Right ventricle myocardium inferior (tissue), 1 donor: Measurements from ENCODE around the gene CD84. TPM values are rescaled to one million over a fixed set of nuclear protein-coding genes. Genes with fewer than 3 reads are reported as not detected.
"Not testable (repeated sequence)": the region's sequence is repeated elsewhere in the genome, so short reads cannot be mapped to it uniquely, and the experiment has no call there.

ENCODE experiments used
- ATAC-seq: fragments of 200-7000 bp; cut with Tn5 transposase; one replicate; pipeline ENCODE4 v1.9.1; 2020; ENCODE audit warnings: mild to moderate bottlenecking, moderate library complexity
- DNase-seq: peaks from one replicate; pipeline ENCODE4 v3.0.0; 2021; ENCODE audit errors: missing footprints
- intact Hi-C: fragments of 100-400 bp; cut with DNase I; formaldehyde crosslinking; loops from one replicate; pipeline ENCODE4 v1.11.0; 2022
- total RNA-seq: library from RNA; stranded (reverse); fragmentation: NEBNext Ultra II Directional; extraction: Animal tissue kit (Norgen Biotek cat#: 25700); gene quantifications from one replicate; pipeline ENCODE4 v1.2.1, GENCODE V29; 2021
- donor health status: DM: no; HTN: yes; CAD: no; lungs with severe emphysema.

The CD84 gene
- total RNA-seq, 1 donor from 2014 or later, result 3.4 TPM

DNA sequence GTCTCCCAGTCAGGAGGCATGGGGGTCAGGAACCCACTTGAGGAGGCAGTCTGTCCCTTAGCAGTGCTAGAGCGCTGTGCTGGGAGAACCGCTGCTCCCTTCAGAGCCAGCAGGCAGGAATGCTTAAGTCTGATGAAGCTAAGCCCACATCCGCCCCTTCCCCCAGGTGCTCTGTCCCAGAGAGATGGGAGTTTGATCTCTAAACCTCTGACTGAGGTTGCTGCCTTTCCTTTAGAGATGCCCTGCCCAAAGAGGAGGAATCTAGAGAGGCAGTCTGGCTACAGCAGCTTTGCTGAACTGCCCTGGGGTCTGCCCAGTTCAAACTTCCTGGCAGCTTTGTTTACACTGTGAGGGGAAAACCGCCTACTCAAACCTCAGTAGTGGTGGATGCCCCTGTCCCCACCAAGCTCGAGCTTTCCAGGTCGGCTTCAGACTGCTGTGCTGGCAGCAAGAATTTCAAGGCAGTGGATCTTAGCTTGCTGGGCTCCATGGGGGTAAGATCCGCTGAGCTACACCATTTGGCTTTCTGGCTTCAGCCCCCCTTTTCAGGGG lies 49.8 kb downstream of the CD84 start:
- DNase-seq, intact Hi-C loops, ATAC-seq: not testable (repeated sequence)

DNA sequence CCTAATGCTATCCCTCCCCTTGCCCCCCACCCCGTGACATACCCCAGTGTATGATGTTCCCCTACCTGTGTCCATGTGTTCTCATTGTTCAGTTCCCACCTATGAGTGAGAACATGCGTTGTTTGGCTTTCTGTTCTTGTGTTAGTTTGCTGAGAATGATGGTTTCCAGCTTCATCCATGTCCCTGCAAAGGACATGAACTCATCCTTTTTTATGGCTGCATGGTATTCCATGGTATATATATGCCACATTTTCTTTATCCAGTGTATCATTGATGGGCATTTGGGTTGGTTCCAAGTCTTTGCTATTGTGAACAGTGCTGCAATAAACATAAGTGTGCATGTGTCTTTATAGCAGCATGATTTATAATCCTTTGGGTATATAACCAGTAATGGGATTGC lies 55.5 kb downstream of the CD84 start:
- intact Hi-C loops, DNase-seq, ATAC-seq: not testable (repeated sequence)

DNA sequence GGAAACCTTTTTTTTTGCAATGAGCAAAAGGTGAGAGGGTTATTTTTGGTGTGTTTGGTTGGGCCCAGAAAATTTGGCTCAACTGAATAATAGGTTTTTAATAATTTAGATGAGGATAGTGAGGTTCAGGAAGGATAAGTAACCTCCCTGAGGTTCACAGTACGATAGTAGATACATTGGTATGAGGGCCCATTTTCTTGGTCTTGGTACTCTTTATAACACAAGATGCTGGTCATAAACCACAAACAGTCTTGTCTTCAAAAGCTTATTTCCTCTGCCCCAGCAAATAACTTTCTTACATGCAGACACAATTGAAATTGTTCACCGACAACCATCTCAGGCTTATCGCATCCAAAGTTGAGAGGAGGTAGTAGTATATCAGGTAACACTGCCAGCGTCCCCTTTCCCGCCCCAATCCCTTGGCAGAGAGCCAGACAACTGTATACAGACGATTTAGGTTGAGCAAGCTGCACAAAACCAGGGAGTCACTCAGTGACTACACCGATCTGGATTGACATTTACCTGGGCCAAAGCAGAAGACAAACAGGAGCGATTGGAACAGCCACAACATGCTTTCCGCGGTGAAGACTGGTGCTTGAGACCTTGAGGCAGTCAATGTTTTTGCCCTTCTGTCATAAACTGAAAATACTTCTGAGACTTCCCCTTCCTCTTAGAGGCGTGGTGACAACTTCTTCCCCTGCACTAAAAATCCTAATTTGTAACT lies 56.5 kb downstream of the CD84 start, which contains the start of gene SLAMF6:
SLAMF6 (minus strand) TSS at position 634 of the 724 bp plus-strand sequence; CDS start at position 571, 63 bp downstream.
- intact Hi-C loops, result no loop called here
- no peak for ATAC-seq
- DNase-seq, result peak; percentile 65

DNA sequence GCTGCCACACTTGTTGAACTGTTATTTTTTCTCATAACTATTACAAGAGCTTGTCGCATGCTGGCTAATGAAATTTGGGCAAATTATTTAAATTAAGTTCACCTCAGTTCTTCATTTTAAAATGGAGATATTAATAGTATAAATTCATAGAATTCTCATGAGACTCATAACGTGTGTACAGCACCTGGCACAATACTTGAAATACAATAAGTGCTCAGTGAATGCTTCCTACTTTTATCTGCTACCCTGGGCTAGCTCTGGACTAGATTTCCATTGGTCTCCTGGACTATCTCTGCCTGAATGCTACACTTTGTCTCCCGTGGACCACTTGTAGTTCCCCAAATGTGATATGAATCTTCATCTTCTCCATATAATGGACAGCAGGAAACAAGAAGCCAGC lies 57.2 kb downstream of the CD84 start:
- ATAC-seq (no peak), DNase-seq (no peak)
- intact Hi-C loops, result no loop called here

DNA sequence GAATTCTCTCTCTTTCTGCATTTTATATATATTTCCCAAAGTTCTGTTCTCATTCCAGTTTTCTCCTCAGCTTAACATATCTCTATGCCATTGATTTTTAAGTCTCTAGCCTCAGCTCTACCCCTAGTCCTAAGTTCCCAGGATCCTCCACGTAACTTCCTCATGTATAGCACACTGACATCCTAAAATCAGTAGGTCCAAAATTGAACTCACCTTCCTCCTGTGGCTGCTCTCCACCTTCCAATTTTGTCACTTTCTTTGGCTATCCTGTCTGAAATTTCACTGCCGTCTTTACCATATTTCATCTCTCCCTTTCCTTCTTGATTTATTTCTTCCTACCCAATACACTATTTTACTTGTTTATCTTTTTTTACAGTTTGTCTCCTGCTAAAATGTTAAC lies 57.7 kb downstream of the CD84 start:
- DNase-seq, result no peak
- intact Hi-C loops, result no loop called here

GRCh38 chr1:160520999-160521398 lies 58.3 kb downstream of the CD84 start:
- intact Hi-C loops, result no loop called here
- DNase-seq (no peak), ATAC-seq (no peak)

More for the DNA sequence above, 57.7 kb downstream of the CD84 start:
- ATAC-seq, result no peak

DNA sequence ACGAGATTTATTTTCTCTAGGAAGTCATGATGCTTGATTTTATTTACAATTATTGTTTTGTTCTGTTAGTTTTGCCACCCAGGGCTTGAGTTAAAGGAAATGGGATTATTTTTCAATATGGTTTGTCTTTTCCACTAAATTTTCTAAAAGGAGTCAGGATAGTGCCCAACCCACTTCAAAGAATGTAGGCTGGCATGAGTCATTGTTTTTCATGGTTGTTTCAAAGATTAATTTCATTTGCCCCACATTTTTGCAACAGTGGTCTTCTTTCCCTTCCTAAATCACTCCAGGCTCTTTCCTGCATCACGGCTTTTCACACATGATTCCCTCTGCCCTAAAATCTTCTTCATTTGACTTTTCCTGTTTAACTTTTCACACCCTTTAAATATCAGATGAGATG lies 58.7 kb downstream of the CD84 start:
- DNase-seq (no peak), ATAC-seq (no peak)
- intact Hi-C loops, result no loop called here

- ATAC-seq (no peak), DNase-seq (no peak)
- intact Hi-C loops, result no loop called here
These were observed 59.5 kb downstream of the CD84 start for GRCh38 chr1:160519642-160520435.

DNA sequence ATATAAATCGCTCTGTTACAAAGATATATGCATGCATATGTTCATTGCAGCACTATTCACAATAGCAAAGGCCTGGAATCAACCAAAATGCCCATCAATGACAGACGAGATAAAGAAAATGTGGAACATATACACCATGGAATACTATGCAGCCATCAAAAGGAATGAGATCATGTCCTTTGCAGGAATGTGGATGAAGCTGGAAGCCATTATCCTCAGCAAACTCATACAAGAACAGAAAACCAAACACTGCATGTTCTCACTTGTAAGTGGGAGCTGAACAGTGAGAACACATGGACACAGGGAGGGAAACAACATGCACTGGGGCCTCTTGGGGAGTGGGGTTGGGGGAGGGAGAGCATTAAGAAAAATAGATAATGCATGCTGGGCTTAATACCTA lies 61.8 kb downstream of the CD84 start:
- intact Hi-C loops, ATAC-seq, DNase-seq: not testable (repeated sequence)

DNA sequence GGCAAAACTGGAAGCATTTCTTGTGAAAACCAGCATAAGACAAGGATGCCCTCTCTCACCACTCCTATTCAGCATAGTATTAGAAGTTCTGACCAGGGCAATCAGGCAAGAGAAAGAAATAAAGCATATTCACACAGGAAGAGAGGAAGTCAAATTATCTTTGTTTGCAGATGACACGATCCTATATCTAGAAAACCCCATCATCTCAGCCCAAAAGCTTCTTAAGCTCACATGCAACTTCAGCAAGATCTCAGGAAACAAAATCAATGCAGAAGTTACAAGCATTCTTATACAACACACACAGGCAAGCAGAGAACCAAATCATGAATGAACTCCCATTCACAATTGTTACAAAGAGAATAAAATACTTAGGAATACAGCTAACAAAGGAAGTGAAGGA lies 63.4 kb downstream of the CD84 start:
- intact Hi-C loops, ATAC-seq, DNase-seq: not testable (repeated sequence)

DNA sequence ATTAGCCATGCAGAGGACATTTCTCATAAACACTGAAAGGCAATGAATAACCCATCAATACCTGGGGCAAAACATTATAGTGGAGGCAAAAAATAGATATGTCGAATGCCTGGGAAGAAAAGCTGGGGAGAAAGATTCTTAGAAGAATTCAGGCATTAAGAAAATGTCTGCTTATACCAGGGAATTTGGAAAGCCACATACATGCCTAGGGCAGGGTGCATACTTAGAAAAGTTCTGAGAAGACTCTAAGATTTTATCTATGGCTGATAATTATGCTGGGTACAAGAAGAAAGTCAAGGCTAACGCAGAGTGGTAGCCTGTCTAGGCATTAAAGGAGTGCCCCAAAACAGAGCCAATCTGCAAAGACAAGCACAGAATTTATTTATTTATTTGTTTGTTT lies 74.6 kb downstream of the CD84 start:
- intact Hi-C loops, result no loop called here
- ATAC-seq (no peak), DNase-seq (no peak)

GRCh38 chr1:160503087-160503486 lies 76.2 kb downstream of the CD84 start:
- ATAC-seq, result no peak
- DNase-seq, result no peak
- intact Hi-C loops, result no loop called here

DNA sequence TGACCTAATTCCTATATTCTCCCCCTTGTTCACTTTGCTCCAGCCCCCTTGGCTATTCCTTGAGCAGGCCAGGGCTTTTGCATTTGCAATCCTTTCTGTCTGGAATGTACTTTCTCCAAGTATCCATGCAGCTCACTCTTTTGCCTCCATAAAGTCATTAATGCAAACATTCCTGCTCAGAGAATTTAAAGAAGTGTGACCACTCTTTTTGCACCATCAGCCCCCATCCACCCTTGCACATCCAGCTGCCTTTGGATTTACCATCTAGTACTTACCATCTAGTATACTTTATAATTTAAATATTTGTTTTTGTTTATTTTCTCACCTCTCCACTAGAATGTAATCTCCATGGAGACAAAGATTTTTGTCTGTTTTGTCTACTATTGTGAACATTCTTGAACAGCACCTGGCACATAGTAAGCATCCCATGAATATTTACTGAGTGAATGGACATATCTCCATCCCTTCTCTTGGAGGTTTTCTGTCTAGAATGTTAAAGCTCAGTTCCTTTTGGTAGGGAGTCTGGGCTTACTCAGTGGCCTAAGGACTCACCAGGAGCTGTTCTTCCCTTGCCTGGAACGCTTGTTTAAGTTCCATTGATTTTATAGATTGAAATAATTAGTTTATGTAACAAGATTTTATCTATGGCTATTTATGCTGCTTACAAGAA lies 78.8 kb downstream of the CD84 start:
- ATAC-seq (no peak), DNase-seq (no peak)
- intact Hi-C loops, result no loop called here

- ATAC-seq, result peak; percentile 50
- intact Hi-C loops, result no loop called here
- no peak for DNase-seq
These were observed 79.7 kb downstream of the CD84 start for GRCh38 chr1:160499631-160500030.

GRCh38 chr1:160498301-160499065 lies 80.8 kb downstream of the CD84 start:
- DNase-seq, intact Hi-C loops, ATAC-seq: not testable (repeated sequence)

DNA sequence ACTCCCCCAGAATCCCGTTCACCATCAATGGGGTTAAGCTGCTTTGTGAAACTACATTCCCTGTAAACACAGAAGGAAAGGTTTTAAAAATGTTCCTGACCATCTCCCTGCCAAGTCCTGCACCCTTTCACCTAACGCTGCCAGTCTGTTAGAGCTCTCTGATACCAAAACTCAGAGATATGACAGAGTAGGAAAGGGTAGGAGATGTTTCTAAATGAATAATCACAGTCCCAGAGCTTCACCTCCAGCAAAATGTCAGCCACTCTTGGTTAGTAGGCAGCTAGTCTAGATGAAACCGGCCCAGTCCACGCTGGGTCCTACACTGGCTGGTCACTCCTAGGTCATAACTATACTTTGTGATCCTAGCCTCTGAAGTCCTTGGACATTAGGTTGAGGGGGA lies 83.0 kb downstream of the CD84 start:
- ATAC-seq (no peak), DNase-seq (no peak)
- intact Hi-C loops, result no loop called here

- no peak for DNase-seq
- no peak for ATAC-seq
- intact Hi-C loops, result no loop called here
These were observed 84.7 kb downstream of the CD84 start for GRCh38 chr1:160494620-160495019.

GRCh38 chr1:160492617-160493016 lies 86.7 kb downstream of the CD84 start:
- DNase-seq, result no peak
- no peak for ATAC-seq
- intact Hi-C loops, result no loop called here

DNA sequence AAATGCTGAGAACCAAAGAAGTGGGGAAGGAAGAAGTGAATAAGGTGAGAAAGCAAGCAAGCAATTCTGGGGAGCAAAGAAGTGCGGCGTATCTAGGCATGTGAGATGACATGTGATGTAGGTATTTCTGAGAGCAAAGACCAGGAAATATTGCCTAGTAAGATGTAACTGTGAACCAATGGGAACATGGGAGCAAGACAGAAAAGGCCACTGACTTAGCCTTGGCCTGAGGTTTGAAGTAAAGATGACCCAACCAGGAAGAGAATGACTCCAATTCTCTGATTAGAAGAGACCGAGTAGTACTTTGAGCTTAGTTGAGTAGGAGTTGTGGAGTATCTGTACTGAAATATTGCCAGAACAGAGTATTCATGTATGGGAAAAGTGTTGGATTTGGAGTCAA lies 87.3 kb downstream of the CD84 start:
- ATAC-seq (no peak), DNase-seq (no peak)
- intact Hi-C loops, result no loop called here
